NOMO-1 treated with DMSO at 0.1 percent for 48 hours (cell line): ENCODE results near the gene OXCT2.
A peak's percentile ranks its signal among the peaks of the same experiment; 100 is the strongest.
"Not testable (repeated sequence)": the region's sequence is repeated elsewhere in the genome, so short reads cannot be mapped to it uniquely, and the experiment has no call there.

Experiments
- DNase-seq: peaks from one replicate; lab custom pipeline; 2025; ENCODE audit not compliant: unreplicated experiment; lab: John Stamatoyannopoulos, UW

Gene OXCT2

DNA sequence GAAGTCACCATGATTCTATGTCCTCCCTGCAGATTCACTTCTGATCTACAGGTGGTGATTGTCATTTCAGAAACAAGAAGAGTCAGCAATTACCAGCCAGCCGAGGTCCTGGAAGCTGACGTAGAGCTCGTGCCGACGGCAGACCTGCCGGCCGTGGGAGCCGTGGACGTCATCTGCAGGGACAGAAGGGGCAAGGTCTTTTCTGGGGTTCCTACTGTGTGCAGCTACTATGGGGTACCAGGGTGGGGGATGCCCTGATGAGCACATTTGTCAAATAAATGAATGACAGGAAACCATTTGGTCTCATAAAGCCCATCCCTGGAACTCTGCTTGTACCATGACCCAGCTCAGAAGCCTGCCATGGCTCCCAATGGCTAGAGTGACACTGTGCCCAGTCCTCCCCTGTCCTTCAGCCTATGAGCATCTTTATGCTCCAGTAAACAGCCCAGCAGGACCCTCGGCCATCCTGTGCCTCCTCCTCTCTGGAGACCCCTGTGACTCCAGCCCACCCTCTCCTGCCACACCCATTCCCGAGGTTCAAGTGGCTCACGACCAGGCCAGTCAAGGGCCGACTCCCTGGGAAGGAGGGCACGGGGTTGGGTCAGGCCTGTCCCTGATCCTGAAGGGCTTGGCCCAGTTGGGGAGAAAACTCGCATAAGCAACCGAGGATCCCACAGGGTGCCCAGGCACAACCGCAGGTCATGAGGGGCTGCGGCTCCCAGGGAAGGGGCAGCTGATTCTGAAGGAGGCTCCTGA is 7.4 kb downstream of the OXCT2 start:
- DNase-seq, result not testable (repeated sequence)

DNA sequence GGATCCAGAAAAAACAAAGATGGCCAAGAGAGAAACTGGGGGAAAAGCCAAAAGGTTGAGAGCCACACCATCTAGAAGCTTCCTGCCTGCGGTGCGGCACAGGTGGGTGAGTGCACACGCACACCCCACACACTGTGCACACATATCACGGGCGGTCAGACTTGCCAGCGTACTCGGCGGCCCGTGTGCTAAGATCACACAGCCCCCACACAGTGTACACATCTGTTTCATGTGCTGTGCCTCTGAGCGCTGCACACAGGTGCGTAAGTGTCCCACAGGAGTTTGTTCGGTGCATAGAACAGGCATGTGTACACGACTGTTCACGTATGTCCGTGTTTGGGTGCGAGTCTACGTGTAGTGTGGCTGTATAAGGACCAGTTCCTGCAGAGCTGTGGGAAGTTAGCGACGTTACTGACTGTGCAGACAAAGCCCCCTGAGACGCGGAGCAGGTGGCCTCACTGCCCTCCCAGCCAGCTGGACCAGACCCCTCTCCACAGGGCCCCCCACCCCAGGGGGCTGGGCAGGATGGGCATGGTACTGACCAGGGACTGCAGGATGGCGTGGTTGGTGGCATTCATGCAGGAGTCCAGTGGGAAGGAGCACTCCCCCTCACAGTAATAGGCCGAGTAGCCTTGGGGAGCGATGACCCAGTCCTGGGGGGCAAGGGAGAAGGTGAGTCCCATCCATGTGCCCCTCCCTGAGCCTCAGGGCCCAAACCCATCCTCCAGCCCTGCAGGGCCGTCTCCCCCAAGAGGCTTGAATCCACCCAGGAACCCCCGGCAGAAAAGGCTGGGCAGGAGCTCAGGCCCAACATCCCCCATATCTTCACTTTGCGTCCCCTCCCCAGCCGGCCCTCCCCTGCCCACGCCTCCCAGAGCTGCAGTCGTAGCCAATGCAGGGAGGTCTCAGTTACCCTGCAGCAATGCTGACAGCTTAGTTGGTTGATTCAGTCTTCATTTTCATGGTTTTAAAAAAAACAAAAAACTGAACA is 8.3 kb downstream of the OXCT2 start:
- DNase-seq, result no peak

DNA sequence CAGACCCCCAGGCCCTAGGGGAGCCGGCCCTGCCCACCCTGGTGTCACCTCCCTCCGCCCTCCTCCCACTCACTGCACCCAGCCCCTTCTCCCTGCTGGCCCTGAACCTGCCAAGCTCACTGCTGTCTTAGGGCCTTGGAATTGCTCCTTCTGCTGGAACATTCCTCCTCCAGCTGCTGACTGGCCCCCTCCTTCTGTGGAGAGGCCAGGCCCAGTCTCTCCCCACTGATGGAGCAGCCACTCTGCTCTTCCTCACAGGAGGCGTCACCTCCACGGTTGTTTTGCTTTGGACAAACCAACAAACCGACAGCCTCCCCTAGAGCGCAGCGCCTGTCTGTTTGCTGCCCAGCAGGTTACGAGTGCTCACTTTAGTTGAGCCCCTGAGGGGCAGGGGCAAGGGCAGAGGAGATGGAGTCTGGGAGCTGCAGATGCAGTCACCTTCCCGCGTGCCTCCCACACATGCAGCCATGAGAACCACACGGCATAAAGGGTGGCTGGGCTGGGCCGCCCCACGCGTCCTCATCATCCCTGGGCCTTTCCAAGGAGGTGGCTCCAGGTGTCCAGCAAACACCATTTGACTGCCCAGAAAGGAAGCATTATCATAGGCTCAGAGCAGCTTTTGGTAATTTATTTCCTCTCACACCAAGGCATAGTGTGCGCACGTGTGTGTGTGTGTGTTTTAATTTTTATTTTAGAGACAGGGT is 9.4 kb downstream of the OXCT2 start:
- DNase-seq, result no peak

DNA sequence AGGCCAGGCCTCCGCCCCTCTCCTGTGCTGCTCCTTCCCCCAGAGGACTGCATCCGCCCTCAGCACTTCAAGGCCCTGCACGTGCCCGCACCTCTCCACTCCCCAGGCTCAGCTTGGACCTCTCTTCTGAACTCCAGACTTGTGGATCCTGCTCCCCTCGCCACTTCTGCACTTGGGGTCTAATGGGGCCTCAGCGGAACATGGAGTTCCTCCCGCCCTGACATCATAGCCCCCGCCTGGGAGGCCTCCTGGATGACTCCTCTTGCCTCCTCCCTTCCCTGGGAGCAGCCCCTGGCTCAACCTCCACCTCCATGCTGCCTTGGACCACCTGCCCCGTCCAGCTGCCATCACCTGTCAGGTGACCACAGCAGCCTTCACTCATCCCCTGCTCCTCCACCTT is 10.1 kb downstream of the OXCT2 start:
- DNase-seq, result no peak

DNA sequence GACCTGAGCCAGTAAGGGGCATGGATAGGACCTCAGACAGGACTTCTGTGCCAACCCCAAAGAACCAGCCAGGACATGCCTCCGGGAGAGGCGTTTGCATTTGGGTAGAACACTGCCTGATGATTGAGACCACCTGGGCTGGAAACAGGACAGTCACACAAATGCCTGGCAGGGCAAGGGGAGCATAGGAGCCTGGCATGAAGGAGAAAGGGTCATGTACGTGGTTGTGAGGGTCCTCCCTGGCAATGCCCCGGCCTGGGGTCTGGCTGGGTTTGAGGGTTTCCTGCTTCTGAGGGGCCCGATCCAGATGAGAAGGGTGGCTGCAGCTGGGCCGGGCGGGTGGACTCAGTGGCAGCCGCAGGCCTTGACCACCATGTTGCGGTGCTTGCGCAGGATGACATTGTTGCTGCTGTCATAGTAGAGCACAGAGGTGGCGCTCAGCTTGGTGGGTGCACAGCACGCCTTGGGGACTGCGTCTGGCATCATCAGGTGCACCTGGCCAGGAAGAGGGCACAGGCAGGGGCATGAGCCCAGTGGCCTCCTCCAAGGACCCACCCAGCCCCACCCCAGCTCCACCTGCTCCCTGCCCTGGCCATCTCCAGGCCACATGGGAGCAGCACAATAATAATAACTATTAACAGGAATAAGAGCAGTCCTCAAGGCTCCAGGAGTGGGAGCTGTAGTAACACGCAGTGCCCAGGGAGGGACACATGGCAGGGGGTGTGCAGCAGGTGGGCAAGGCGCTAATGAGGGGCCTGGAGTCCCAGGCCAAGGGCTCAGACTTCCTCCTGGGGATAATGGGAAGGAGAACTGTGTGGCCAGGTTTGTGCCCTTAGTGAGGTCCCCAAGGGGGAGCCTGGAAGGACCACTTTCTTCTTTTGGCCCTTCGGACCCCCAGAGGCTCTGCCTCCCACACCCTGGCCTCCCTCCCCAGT is 10.8 kb downstream of the OXCT2 start:
- DNase-seq, result no peak

DNA sequence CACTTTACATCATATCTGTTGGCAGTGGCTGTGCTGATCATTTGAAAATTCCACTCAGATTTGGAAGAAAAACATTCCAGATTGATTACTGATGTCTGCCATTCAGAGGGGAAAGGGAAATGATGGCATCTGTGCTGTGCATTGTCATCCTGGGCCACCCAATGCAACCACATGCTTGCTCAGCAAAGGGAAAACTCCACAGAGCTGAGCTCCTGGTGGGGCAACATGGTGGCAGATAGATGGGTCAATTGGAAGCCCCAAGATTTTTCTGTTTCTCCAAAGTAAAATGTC is 11.8 kb downstream of the OXCT2 start:
- DNase-seq, result no peak

DNA sequence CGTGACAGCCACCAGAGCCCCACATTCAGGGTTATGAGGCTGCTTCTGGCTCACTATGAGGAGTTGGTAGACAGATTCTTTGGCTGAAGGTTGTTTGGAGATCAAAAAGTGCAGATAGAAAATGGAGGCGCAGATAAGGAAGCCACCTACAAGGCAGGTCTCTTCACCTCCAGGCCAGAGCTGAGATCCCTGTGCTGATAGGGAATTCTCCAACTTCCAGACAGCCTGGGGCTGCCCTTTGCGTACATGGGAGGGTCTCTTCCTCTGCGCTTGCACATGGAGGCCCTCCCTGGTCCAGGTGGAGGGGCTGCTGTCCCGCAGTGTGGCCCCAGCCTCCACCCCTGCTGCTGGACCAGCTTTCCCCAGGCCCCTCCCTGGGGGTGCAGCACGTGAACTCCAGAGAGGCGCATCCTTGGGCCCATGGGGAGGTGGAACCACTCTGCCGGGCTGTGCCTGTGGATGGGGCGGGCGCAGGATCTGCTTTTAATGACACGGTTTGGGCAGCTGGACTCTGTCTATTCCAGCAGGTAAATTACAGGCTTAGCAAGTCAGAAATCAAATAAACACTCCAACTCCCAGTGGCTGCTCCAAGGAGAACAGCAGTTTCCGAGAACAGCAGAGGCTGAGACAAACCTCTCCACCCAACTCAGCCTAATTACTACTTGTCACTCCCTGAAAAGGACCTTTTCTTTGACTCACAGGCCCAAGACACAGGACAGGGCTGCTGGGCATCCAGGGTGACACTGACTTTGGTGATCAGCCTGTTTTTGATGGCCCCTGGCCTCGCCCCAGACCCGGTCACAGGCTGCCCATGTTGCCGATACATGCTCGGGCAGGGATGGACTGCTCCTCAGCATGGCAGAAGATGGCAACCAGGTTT is 12.4 kb downstream of the OXCT2 start:
- no peak for DNase-seq

DNA sequence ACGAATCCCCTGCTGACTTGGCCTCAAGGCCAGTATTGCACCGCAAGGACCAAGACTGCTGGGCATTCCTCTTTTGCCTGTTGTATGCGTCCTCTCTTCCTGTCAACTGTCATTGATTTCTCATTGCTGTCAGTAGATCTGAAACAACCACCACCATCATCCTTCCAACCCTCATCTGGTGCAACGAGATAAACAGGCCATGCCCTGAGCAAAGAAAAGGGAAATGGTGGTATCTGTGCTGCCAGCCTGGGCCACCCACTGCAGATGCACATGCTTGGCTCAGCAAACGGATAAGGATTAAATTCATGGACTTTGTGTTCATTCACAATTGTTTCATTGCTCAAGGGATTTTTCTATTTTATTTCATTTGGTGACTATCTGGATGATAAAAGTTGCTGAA is 13.6 kb downstream of the OXCT2 start:
- no peak for DNase-seq

DNA sequence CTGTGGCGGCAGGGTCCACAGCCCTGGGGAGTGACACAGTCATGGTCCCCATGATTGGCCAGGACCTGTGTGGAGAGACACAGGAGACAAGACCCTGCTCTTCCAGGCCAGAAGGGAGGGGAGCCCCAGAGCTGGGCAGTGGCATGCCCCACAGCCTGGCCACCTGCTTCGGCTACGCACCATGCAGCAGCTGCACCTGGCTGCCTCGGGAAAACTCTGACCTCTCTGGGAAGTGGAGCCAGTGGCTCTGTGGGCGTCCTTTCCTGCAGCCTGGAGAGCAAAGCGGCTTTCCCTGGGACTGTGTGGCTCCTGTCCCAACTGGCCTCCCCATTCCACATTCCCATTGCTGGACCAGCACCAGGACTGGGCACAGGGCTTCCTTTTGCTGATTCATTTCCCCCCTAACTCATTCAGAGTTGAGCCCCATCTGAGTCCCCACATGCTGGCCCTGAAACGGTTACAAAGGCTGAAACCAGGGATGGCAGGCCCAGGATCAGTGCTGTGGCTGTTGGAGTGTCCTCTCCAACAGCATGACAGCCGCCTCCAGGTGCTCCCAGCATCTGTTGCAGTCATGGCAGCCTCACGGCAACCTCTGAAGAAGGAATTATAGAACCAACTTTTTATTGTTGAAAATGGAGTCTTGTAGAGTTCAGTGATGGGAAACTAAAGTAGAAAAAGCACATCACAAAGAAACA is 15.0 kb downstream of the OXCT2 start:
- DNase-seq, result no peak

DNA sequence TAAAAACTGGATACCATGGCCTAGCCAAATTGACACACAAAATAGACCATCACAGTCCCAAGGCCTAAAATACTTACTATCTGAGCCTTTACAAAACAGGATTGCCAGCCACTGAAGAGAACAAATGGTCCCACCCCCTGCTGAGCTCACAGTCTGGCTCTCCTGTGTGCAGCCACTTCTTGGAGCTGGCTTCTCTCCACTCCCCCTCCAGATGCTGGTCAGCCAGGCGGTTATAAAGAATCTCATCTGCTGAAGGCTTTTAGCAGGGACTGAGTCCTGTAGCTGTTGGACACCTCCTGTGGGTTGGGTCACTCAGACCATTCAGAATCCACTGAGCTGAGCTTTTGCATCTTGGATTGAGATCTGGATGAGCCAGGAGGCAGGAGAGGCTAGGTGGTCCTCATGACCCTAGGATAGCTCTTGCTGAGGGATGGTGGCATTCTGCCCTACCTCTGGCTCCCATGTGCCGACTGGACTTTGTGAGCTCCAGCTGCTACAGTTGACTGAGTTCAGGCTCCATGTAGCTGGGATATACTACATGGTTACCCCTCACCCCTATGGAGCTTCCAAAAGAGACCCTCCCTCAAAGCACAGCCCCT is 16.1 kb downstream of the OXCT2 start:
- no peak for DNase-seq

DNA sequence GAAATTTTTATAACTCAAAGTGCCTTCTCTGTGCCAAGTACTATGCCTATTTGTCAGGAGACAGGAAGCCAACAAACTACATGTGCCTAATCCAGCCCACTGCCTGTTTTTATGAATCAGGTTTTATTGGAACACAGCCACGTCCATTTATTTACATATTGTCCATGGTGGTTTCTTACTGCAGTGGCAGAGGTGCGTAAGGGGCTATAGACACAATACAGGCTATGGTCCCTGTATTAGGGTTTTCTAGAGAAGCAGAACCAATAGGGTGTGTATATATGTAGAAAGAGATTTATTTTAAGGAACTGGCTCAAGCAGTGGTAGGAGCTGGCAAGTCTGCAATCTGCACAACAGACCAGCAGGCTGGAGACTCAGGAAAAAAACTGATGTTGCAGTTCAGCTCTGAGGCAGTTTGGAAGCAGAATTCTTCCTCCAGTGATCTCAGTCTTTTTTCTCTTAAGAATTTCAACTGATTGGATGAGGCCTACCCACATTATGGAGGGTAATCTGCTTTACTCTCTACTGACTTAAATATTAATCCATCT is 17.1 kb downstream of the OXCT2 start:
- no peak for DNase-seq

DNA sequence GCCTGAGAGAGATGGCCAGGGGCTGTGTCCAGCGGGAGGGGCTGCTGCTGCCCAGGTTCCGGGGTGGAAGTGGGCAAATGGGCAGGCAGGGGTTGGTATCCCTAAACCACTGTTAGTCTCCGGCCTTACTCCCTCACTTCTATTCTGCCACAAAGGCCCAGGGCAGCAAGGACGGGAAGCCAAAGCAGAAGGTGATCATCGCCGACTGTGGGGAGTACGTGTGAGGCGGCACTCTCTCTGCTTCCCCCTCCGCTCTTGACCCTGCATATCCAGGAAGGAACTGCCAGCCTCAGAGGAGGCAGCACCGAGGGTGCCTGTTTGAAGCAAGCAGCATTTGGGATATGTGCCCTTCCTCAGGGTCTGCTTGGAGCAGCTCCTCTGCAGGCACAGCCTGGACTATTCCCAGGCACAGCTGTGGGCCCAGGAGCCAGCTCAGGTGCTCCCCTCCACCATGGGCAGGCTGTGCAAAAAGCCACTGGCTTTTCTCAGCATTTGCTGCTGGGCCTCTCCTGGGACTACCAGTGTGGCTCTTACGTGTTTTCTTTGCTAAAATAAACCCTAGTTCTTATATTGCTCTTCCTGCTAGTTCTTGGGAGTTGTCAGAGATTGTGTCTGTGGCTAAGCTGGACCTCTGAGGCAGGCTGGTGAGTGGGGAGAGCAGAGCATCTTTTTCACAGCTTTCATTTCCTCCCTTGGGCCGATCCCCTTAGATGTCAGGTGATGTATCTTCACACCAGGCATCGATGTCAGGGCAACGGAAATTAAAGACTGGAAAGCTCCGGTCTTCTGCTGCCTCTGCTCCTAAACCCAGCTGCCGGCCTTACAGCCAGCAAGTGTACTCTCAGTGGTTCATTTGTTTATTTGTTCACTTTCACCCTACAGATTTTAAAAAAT is 17.8 kb downstream of the OXCT2 start:
- DNase-seq, result no peak

DNA sequence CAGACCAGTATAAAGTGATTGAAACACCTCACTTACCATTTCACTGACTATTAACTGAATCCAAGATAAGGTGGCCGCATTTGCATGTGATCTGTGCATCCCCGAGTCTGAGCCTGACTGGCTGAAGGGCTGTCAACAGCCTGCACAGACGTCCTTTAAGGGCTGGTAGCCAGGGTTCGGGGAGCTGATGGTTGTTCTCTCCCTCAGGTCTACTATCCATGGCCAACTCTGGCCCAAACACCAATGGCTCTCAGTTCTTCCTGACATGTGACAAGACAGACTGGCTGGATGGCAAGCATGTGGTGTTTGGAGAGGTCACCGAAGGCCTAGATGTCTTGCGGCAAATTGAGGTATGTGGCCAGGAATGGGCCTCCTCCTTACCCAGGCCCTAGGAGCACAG is 18.4 kb downstream of the OXCT2 start:
- DNase-seq, result no peak

DNA sequence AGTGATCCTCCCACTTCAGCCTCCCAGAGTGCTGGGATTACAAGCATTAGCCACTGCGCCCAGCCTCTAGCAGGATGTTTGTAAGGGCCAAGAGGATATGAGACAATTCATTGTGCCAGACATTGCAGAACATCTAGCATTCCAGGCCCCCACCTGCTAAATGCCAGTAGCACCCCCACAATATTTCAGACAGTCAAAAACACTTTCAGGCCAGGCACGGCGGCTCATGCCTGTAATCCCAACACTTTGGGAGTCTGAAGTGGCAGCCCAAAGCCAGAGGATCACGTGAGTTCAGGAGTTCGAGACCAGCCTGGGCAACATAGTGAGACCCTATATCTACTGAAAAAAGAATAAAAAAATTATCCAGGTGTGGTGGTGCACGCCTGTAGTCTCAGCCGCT is 19.6 kb downstream of the OXCT2 start:
- DNase-seq, result no peak

DNA sequence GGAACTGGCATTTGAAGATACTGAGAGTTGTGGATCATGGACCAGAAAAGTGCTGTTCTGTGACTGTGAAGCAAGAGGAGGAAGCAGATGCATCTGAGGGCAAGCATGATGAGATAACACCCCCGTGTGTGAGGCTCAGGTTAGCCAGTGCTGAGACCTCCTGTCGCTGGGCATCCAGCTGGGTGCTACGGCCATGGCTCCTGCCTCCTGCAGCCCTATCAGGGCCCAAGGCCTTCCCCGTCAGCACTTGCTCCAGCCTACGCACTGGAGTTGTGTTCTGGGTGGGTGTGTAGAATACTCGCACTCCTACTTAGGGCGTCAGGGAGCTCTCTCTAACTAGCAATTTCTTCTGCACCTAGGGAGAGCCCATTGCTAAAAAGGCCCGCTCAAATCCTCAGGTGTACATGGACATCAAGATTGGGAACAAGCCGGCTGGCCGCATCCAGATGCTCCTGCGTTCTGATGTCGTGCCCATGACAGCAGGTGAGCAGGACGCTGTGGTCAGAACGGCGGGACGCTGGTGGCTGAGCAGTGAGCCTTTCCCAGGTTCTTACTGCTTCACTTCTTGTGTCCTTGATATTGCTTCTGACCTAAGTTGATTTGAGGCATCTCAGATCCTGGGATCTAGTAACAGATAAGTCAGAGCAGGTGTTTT is 26.0 kb downstream of the OXCT2 start:
- no peak for DNase-seq

DNA sequence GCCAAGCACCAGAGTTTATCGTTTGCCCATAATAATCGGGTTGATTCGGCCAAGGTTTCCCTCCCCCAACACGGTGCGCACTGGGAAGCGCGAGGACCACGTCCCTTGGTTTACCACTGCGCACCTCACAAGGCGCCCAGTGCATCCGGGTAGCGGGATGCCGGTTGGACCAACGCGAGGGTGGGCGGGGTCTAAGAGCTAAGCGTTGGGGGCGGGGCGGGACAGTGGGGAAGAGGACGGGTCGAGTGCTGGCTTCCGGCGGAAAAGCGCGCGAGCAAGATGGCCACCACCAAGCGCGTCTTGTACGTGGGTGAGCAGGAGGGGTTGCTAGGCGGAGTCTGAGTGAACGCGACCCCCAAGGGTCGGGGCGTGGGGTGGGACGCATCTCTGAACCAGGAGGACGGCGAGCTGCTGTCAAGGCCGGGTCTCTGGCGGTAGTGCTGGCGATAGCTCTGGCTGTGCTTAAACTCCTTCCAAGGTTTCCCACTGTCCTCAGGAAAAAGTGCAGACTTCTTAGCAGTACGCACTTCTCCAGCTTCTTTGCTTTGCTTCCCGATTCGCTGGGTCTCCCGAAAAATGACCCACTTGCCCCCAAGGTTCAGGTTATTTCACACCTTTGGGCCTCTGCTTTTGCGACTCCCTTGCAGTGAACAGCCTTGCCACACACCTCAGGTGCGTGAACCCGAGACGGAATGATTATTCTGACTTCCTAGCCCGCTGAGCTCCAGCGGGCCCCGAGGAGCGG is 32.4 kb downstream of the OXCT2 start, which contains the start of gene PPIE:
Gene PPIE (plus strand): TSS at position 261 of the 745 bp plus-strand sequence. CDS start 19 bp downstream, at position 280.
- peak; percentile 88 for DNase-seq
